H9 (cell line): ENCODE results near the gene TEF. TPM values are rescaled to one million over a fixed set of nuclear protein-coding genes. Genes with fewer than 3 reads are reported as not detected.

Experiments
- DNase-seq: peaks from one replicate; pipeline ENCODE4 v3.0.0-alpha.2; 2017
- H2AFZ ChIP-seq: one replicate; pipeline ENCODE4 v1.6.1; 2013; ENCODE audit warnings: mild to moderate bottlenecking, low read length, control low read depth, moderate library complexity
- H2AK5ac ChIP-seq: 2 replicates; pipeline ENCODE4 v1.6.1; 2013; ENCODE audit warnings: low read length, control low read depth, mixed read lengths; ENCODE audit not compliant: insufficient read length
- H2BK120ac ChIP-seq: one replicate; pipeline ENCODE4 v1.6.1; 2013; ENCODE audit warnings: low read depth, mild to moderate bottlenecking, low read length, control low read depth, inconsistent platforms; ENCODE audit not compliant: poor library complexity, severe bottlenecking
- H2BK12ac ChIP-seq: 2 replicates; pipeline ENCODE4 v1.6.1; 2013; ENCODE audit warnings: low read length, control low read depth, mixed read lengths, low read depth; ENCODE audit not compliant: insufficient read length
- H2BK15ac ChIP-seq: 2 replicates; pipeline ENCODE4 v1.6.1; 2013; ENCODE audit warnings: low read depth, low read length, control low read depth
- H2BK20ac ChIP-seq: one replicate; pipeline ENCODE4 v1.6.1; 2013; ENCODE audit warnings: low read depth, mild to moderate bottlenecking, low read length, control low read depth, inconsistent platforms; ENCODE audit not compliant: poor library complexity, severe bottlenecking
- H2BK5ac ChIP-seq: 2 replicates; pipeline ENCODE4 v1.6.1; 2013; ENCODE audit warnings: low read length, control low read depth, mixed read lengths; ENCODE audit not compliant: insufficient read length
- H3K14ac ChIP-seq: 2 replicates; pipeline ENCODE4 v1.6.1; 2013; ENCODE audit warnings: low read length, control low read depth; ENCODE audit not compliant: insufficient read depth
- H3K18ac ChIP-seq: 2 replicates; pipeline ENCODE4 v1.6.1; 2013; ENCODE audit warnings: low read depth, mild to moderate bottlenecking, mixed read lengths, low read length, control low read depth; ENCODE audit not compliant: insufficient read length
- H3K23ac ChIP-seq: 2 replicates; pipeline ENCODE4 v1.6.1; 2013; ENCODE audit warnings: low read length, control low read depth, mixed read lengths, low read depth; ENCODE audit not compliant: insufficient read length
- H3K23me2 ChIP-seq: 2 replicates; pipeline ENCODE4 v1.6.1; 2013; ENCODE audit warnings: low read depth, mild to moderate bottlenecking, mixed read lengths, low read length, control low read depth; ENCODE audit not compliant: insufficient read length, poor library complexity, severe bottlenecking
- H3K27ac ChIP-seq: 2 replicates; pipeline ENCODE4 v1.5.1; 2013; ENCODE audit warnings: low read length, control low read depth, mixed read lengths, low read depth; ENCODE audit not compliant: insufficient read length
- H3K27me3 ChIP-seq: 2 replicates; pipeline ENCODE4 v1.6.1; 2013; ENCODE audit warnings: low read length, control low read depth, inconsistent platforms; ENCODE audit not compliant: insufficient read depth
- H3K4ac ChIP-seq: 2 replicates; pipeline ENCODE4 v1.6.1; 2013; ENCODE audit warnings: low read depth, mild to moderate bottlenecking, control low read depth, inconsistent platforms, low read length, moderate library complexity
- H3K4me1 ChIP-seq: 2 replicates; pipeline ENCODE4 v1.6.1; 2013; ENCODE audit warnings: low read length, control low read depth, inconsistent platforms; ENCODE audit not compliant: insufficient read depth
- H3K4me2 ChIP-seq: 2 replicates; pipeline ENCODE4 v1.6.1; 2013; ENCODE audit warnings: low read length, control low read depth, mixed read lengths; ENCODE audit not compliant: insufficient read length, insufficient read depth
- H3K56ac ChIP-seq: 2 replicates; pipeline ENCODE4 v1.6.1; 2013; ENCODE audit warnings: low read depth, mild to moderate bottlenecking, mixed read lengths, low read length, control low read depth; ENCODE audit not compliant: insufficient read length
- H3K79me1 ChIP-seq: 2 replicates; pipeline ENCODE4 v1.6.1; 2013; ENCODE audit warnings: low read depth, mild to moderate bottlenecking, moderate library complexity, low read length, control low read depth, inconsistent platforms; ENCODE audit not compliant: insufficient read depth, poor library complexity, severe bottlenecking
- H3K79me2 ChIP-seq: 2 replicates; pipeline ENCODE4 v1.6.1; 2013; ENCODE audit warnings: low read length, control low read depth, inconsistent platforms; ENCODE audit not compliant: insufficient read depth
- H3K9ac ChIP-seq: 2 replicates; pipeline ENCODE4 v1.6.1; 2013; ENCODE audit warnings: low read length, control low read depth, mixed read lengths; ENCODE audit not compliant: insufficient read length; ENCODE audit errors: extremely low read depth
- H3K9me3 ChIP-seq: one replicate; pipeline ENCODE4 v1.6.1; 2013; ENCODE audit warnings: low read depth, low read length, inconsistent platforms; ENCODE audit not compliant: control insufficient read depth
- H3T11ph ChIP-seq: one replicate; pipeline ENCODE4 v1.6.1; 2013; ENCODE audit warnings: mild to moderate bottlenecking, low read length, control low read depth, inconsistent platforms
- H4K20me1 ChIP-seq: one replicate; pipeline ENCODE4 v1.6.1; 2013; ENCODE audit not compliant: control insufficient read depth, insufficient read length, insufficient read depth
- H4K5ac ChIP-seq: 2 replicates; pipeline ENCODE4 v1.6.1; 2013; ENCODE audit warnings: low read depth, mild to moderate bottlenecking, mixed read lengths, low read length, control low read depth; ENCODE audit not compliant: insufficient read length
- H4K8ac ChIP-seq: replicated peaks from 2 replicates; pipeline ENCODE4 v1.6.1; 2013; ENCODE audit warnings: low read length, control low read depth, mixed read lengths, low read depth; ENCODE audit not compliant: insufficient read length
- H4K91ac ChIP-seq: 2 replicates; pipeline ENCODE4 v1.6.1; 2013; ENCODE audit warnings: low read depth, mild to moderate bottlenecking, moderate library complexity, mixed read lengths, low read length, control low read depth; ENCODE audit not compliant: insufficient read length
- H3K27ac Mint-ChIP-seq, 3 experiments: 2 replicates in 2 of 3; 3 replicates in 1 of 3; pipeline ENCODE4 v1.8.0; 2020 to 2021; ENCODE audit warnings: mixed read lengths in 3 of 3, mild to moderate bottlenecking in 1 of 3, moderate library complexity in 1 of 3
- H3K27me3 Mint-ChIP-seq: 2 replicates; pipeline ENCODE4 v1.8.0; 2021; ENCODE audit warnings: low read depth, mild to moderate bottlenecking, moderate library complexity, mixed read lengths
- H3K36me3 Mint-ChIP-seq, 3 experiments: 2 replicates in 2 of 3; 3 replicates in 1 of 3; pipeline ENCODE4 v1.8.0; 2020 to 2021; ENCODE audit warnings: low read depth in 3 of 3, mixed read lengths in 3 of 3; ENCODE audit not compliant: insufficient read depth in 1 of 3
- H3K4me1 Mint-ChIP-seq, 2 experiments: 2 replicates each; pipeline ENCODE4 v1.8.0; 2020; ENCODE audit warnings: mixed read lengths in 2 of 2
- H3K4me3 Mint-ChIP-seq, 2 experiments: 2 replicates in 1 of 2; 3 replicates in 1 of 2; pipeline ENCODE4 v1.8.0; 2020 to 2021; ENCODE audit warnings: mild to moderate bottlenecking in 2 of 2, mixed read lengths in 2 of 2, moderate library complexity in 1 of 2
- H3K9me3 Mint-ChIP-seq, 2 experiments: 2 replicates in 1 of 2; 3 replicates in 1 of 2; pipeline ENCODE4 v1.8.0; 2020; ENCODE audit warnings: mild to moderate bottlenecking in 2 of 2, mixed read lengths in 2 of 2, moderate library complexity in 1 of 2
- CTCF ChIP-seq: fragments of 200-600 bp; sonication (generic); conservative IDR thresholded peaks from 3 replicates; pipeline ENCODE4 v1.8.0; 2021; ENCODE audit warnings: antibody characterized with exemption, mild to moderate bottlenecking
- WGBS: extraction: QIAGEN DNeasy Blood & Tissue Kit; methylation state at CpG from one replicate; pipeline ENCODE4 v1.1.7; 2013; ENCODE audit warnings: missing lambda C conversion rate, low lambda C conversion rate, mixed read lengths; ENCODE audit not compliant: insufficient read length; ENCODE audit errors: extremely low coverage; 5-methylcytosine and 5-hydroxymethylcytosine counted together
- total RNA-seq: library from RNA; stranded (reverse); gene quantifications from 2 replicates; pipeline ENCODE4 v1.2.1, GENCODE V29; 2021

TEF gene
- total RNA-seq, 1 experiment from 2014 or later, result 17.9 TPM

GRCh38 chr22:41341990-41342389 is 39.8 kb upstream of the TEF start:
- Histone ChIP-seq H3T11ph (no peak overlapping the region), H3K79me1 (no peaks in the 10 kb centered on the region), H2BK15ac (no peak overlapping the region), H3K4me2 (no peak overlapping the region), H3K27me3 (no peaks in the 10 kb centered on the region), H2AK5ac (no peak overlapping the region), H4K8ac (no peak overlapping the region), H4K5ac (no peak overlapping the region), H3K4me1 (no peaks in the 10 kb centered on the region), H3K23ac (no peak overlapping the region), H3K79me2 (no peaks in the 10 kb centered on the region), H2BK120ac (no peak overlapping the region), H2BK12ac (no peak overlapping the region), H3K9me3 (no peaks in the 10 kb centered on the region), H4K20me1 (no peaks in the 10 kb centered on the region), H3K56ac (no peak overlapping the region), H3K4ac (no peak overlapping the region), H3K14ac (no peak overlapping the region), H2AFZ (no peak overlapping the region), H3K9ac (no peak overlapping the region), H2BK5ac (no peak overlapping the region), H4K91ac (no peak overlapping the region), H3K18ac (no peak overlapping the region), H3K23me2 (no peaks in the 10 kb centered on the region), H3K27ac (no peak overlapping the region), H2BK20ac (no peak overlapping the region)
- no peak for DNase-seq
- WGBS, result no CpG with 5 or more reads among the region's 3 CpGs
- no peaks in the 10 kb centered on the region for H3K9me3 Mint-ChIP-seq
- no peak overlapping the region for H3K4me3 Mint-ChIP-seq
- peak overlapping the region in 1 of 3 experiments; percentile 64; a peak in 1 of 7 replicates for H3K27ac Mint-ChIP-seq
- H3K36me3 Mint-ChIP-seq, result peaks cover 8 to 54% (median 48%) of the 10 kb centered on the region in 3 experiments; a peak in 6 of 7 replicates
- H3K4me1 Mint-ChIP-seq, result no peaks in the 10 kb centered on the region
- no peaks in the 10 kb centered on the region; the same call in 1 of the 2 replicates for H3K27me3 Mint-ChIP-seq
- no peak for TF ChIP-seq CTCF
